HepG2 (cell line): ENCODE results near the gene FITM1. TPM values are rescaled to one million over a fixed set of nuclear protein-coding genes. Genes with fewer than 3 reads are reported as not detected.
A peak's percentile ranks its signal among the peaks of the same experiment; 100 is the strongest.

ENCODE experiments used
- AKAP8 ChIP-seq: sonication (generic); formaldehyde crosslinking; IDR thresholded peaks from 2 replicates; pipeline ENCODE4 v1.5.1; 2020; ENCODE audit warnings: mild to moderate bottlenecking, missing genetic modification reagents
- DNMT1 ChIP-seq: sonication (generic); formaldehyde crosslinking; IDR thresholded peaks from 2 replicates; pipeline ENCODE4 v1.5.1; 2020; ENCODE audit warnings: mild to moderate bottlenecking, missing genetic modification reagents
- GFI1 ChIP-seq: sonication (generic); formaldehyde crosslinking; IDR thresholded peaks from 2 replicates; pipeline ENCODE4 v1.5.0; 2020; ENCODE audit warnings: missing genetic modification reagents, mild to moderate bottlenecking, borderline replicate concordance
- ISL2 ChIP-seq: sonication (generic); formaldehyde crosslinking; IDR thresholded peaks from 2 replicates; pipeline ENCODE4 v1.5.0; 2020; ENCODE audit warnings: missing genetic modification reagents
- KLF11 ChIP-seq: IDR thresholded peaks from 2 replicates; pipeline ENCODE4 v1.6.1; 2016; ENCODE audit warnings: missing compliant biosample characterization
- KLF13 ChIP-seq: sonication (generic); formaldehyde crosslinking; IDR thresholded peaks from 2 replicates; pipeline ENCODE4 v1.4.0; 2020; ENCODE audit warnings: mild to moderate bottlenecking, missing genetic modification reagents
- KLF16 ChIP-seq, 2 experiments: sonication (generic) in 1 of 2; formaldehyde crosslinking in 1 of 2; IDR thresholded peaks; 2 replicates each; pipeline versions ENCODE4 v1.6.1 to v1.8.0; 2016 to 2023; ENCODE audit warnings: missing genetic modification reagents in 2 of 2, missing compliant biosample characterization in 1 of 2
- KMT2A ChIP-seq: sonication (generic); formaldehyde crosslinking; IDR thresholded peaks from 2 replicates; pipeline ENCODE4 v1.4.0; 2020; ENCODE audit warnings: missing genetic modification reagents
- MEIS2 ChIP-seq: sonication (generic); formaldehyde crosslinking; IDR thresholded peaks from 2 replicates; pipeline ENCODE4 v1.9.0; 2021; ENCODE audit warnings: mild to moderate bottlenecking, missing genetic modification reagents
- MIXL1 ChIP-seq: IDR thresholded peaks from 2 replicates; pipeline ENCODE4 v1.6.1; 2016
- PRMT3 ChIP-seq: sonication (generic); formaldehyde crosslinking; IDR thresholded peaks from 2 replicates; pipeline ENCODE4 v1.8.1; 2022; ENCODE audit warnings: low read depth, mild to moderate bottlenecking, moderate library complexity, missing genetic modification reagents, borderline replicate concordance
- RBM39 ChIP-seq: fragments of 200-400 bp; formaldehyde crosslinking; IDR thresholded peaks from one replicate; pipeline ENCODE4 v1.6.1; 2018; ENCODE audit warnings: antibody characterized with exemption, mild to moderate bottlenecking, low read depth, low read length; ENCODE audit not compliant: poor library complexity, severe bottlenecking
- SMC3 ChIP-seq: IDR thresholded peaks from 2 replicates; pipeline ENCODE4 v1.6.1; 2011; ENCODE audit warnings: low read length, improper control_type of control experiment
- ZNF234 ChIP-seq: sonication (generic); formaldehyde crosslinking; conservative IDR thresholded peaks from 2 replicates; pipeline ENCODE4 v1.5.1; 2020; ENCODE audit warnings: mild to moderate bottlenecking, missing genetic modification reagents
- ZNF549 ChIP-seq: sonication (generic); formaldehyde crosslinking; IDR thresholded peaks from 2 replicates; pipeline ENCODE4 v1.5.0; 2020; ENCODE audit warnings: missing genetic modification reagents
- ZNF841 ChIP-seq: sonication (generic); formaldehyde crosslinking; IDR thresholded peaks from 2 replicates; pipeline ENCODE4 v1.8.1; 2023; ENCODE audit warnings: missing genetic modification reagents, borderline replicate concordance
- polyA plus RNA-seq, 8 experiments: library from polyadenylated mRNA; depleted of rRNA in 3 of 8; stranded (reverse) in 7 of 8; unstranded in 1 of 8; fragments of >200 nt; fragmentation: Illumina TruSeq in 4 of 8; extraction: Trizol in 4 of 8; gene quantifications; 2 replicates each; pipeline versions ENCODE4 v1.2.1 to v1.2.3, GENCODE V29; 2011 to 2016; ENCODE audit warnings: low read depth in 4 of 8, missing spikeins in 1 of 8, mixed read lengths in 1 of 8; ENCODE audit not compliant: insufficient read depth in 1 of 8
- total RNA-seq, 5 experiments: library from RNA; depleted of rRNA; stranded (reverse); fragments of >200 nt; fragmentation: Illumina TruSeq; extraction: Trizol; gene quantifications; 2 replicates each; pipeline ENCODE4 v1.2.3, GENCODE V29; 2016; ENCODE audit warnings: low read depth in 1 of 5
- TF ChIP-seq, protein P1 (sequence below): sonication (generic); formaldehyde crosslinking; IDR thresholded peaks from 2 replicates; pipeline ENCODE4 v1.4.0; 2020; ENCODE audit warnings: missing genetic modification reagents, borderline replicate concordance
- TF ChIP-seq, protein P2 (sequence below): sonication (generic); formaldehyde crosslinking; IDR thresholded peaks from 2 replicates; pipeline ENCODE4 v1.5.0; 2020; ENCODE audit warnings: mild to moderate bottlenecking, low read depth, missing genetic modification reagents, borderline replicate concordance
- TF ChIP-seq, protein P3 (sequence below): sonication (generic); formaldehyde crosslinking; IDR thresholded peaks from 2 replicates; pipeline ENCODE4 v1.5.0; 2020; ENCODE audit warnings: missing genetic modification reagents
- TF ChIP-seq, protein P4 (sequence below): sonication (generic); formaldehyde crosslinking; IDR thresholded peaks from 2 replicates; pipeline ENCODE4 v1.5.0; 2020; ENCODE audit warnings: mild to moderate bottlenecking, missing genetic modification reagents
- TF ChIP-seq, protein P5 (sequence below): IDR thresholded peaks from 2 replicates; pipeline ENCODE4 v1.6.1; 2016; ENCODE audit warnings: mild to moderate bottlenecking
- TF ChIP-seq, protein P6 (sequence below): sonication (generic); formaldehyde crosslinking; IDR thresholded peaks from 2 replicates; pipeline ENCODE4 v1.8.0; 2022; ENCODE audit warnings: missing genetic modification reagents, mild to moderate bottlenecking, moderate library complexity, borderline replicate concordance

Gene FITM1
- total and polyA plus RNA-seq, 2 of the 13 experiments (the other 11 are each of a cell fraction or from before 2014, with no cell fraction given): 2.7 to 5.8 TPM

- TF ChIP-seq, protein P1, sequence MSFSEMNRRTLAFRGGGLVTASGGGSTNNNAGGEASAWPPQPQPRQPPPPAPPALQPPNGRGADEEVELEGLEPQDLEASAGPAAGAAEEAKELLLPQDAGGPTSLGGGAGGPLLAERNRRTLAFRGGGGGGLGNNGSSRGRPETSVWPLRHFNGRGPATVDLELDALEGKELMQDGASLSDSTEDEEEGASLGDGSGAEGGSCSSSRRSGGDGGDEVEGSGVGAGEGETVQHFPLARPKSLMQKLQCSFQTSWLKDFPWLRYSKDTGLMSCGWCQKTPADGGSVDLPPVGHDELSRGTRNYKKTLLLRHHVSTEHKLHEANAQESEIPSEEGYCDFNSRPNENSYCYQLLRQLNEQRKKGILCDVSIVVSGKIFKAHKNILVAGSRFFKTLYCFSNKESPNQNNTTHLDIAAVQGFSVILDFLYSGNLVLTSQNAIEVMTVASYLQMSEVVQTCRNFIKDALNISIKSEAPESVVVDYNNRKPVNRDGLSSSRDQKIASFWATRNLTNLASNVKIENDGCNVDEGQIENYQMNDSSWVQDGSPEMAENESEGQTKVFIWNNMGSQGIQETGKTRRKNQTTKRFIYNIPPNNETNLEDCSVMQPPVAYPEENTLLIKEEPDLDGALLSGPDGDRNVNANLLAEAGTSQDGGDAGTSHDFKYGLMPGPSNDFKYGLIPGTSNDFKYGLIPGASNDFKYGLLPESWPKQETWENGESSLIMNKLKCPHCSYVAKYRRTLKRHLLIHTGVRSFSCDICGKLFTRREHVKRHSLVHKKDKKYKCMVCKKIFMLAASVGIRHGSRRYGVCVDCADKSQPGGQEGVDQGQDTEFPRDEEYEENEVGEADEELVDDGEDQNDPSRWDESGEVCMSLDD (CRISPR knock-in tag): no peak
- TF ChIP-seq, protein P2, sequence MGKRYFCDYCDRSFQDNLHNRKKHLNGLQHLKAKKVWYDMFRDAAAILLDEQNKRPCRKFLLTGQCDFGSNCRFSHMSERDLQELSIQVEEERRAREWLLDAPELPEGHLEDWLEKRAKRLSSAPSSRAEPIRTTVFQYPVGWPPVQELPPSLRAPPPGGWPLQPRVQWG (CRISPR knock-in tag): no peak
- TF ChIP-seq DNMT1 (CRISPR knock-in tag) (no peak), KLF11 (CRISPR knock-in tag) (no peak), ZNF841 (CRISPR knock-in tag) (no peak), GFI1 (CRISPR knock-in tag) (no peak), RBM39 (no peak), ZNF234 (CRISPR knock-in tag) (no peak), SMC3 (no peak), MEIS2 (no peak), ZNF549 (CRISPR knock-in tag) (no peak), KLF16 (CRISPR knock-in tag; IDR thresholded peaks at IDR 0.05) (no peak), AKAP8 (CRISPR knock-in tag) (no peak), PRMT3 (no peak), KMT2A (CRISPR knock-in tag) (0 out of 2 replicates have a peak, but pooled peaks have one; percentile 13), KLF13 (no peak), MIXL1 (no peak), ISL2 (CRISPR knock-in tag) (no peak)
- TF ChIP-seq, protein P3, sequence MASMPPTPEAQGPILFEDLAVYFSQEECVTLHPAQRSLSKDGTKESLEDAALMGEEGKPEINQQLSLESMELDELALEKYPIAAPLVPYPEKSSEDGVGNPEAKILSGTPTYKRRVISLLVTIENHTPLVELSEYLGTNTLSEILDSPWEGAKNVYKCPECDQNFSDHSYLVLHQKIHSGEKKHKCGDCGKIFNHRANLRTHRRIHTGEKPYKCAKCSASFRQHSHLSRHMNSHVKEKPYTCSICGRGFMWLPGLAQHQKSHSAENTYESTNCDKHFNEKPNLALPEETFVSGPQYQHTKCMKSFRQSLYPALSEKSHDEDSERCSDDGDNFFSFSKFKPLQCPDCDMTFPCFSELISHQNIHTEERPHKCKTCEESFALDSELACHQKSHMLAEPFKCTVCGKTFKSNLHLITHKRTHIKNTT: no peak
- TF ChIP-seq, protein P4, sequence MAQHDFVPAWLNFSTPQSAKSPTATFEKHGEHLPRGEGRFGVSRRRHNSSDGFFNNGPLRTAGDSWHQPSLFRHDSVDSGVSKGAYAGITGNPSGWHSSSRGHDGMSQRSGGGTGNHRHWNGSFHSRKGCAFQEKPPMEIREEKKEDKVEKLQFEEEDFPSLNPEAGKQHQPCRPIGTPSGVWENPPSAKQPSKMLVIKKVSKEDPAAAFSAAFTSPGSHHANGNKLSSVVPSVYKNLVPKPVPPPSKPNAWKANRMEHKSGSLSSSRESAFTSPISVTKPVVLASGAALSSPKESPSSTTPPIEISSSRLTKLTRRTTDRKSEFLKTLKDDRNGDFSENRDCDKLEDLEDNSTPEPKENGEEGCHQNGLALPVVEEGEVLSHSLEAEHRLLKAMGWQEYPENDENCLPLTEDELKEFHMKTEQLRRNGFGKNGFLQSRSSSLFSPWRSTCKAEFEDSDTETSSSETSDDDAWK (CRISPR knock-in tag): no peak
- TF ChIP-seq, protein P5, sequence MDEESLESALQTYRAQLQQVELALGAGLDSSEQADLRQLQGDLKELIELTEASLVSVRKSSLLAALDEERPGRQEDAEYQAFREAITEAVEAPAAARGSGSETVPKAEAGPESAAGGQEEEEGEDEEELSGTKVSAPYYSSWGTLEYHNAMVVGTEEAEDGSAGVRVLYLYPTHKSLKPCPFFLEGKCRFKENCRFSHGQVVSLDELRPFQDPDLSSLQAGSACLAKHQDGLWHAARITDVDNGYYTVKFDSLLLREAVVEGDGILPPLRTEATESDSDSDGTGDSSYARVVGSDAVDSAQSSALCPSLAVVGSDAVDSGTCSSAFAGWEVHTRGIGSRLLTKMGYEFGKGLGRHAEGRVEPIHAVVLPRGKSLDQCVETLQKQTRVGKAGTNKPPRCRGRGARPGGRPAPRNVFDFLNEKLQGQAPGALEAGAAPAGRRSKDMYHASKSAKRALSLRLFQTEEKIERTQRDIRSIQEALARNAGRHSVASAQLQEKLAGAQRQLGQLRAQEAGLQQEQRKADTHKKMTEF (CRISPR knock-in tag): no peak
- TF ChIP-seq, protein P6, sequence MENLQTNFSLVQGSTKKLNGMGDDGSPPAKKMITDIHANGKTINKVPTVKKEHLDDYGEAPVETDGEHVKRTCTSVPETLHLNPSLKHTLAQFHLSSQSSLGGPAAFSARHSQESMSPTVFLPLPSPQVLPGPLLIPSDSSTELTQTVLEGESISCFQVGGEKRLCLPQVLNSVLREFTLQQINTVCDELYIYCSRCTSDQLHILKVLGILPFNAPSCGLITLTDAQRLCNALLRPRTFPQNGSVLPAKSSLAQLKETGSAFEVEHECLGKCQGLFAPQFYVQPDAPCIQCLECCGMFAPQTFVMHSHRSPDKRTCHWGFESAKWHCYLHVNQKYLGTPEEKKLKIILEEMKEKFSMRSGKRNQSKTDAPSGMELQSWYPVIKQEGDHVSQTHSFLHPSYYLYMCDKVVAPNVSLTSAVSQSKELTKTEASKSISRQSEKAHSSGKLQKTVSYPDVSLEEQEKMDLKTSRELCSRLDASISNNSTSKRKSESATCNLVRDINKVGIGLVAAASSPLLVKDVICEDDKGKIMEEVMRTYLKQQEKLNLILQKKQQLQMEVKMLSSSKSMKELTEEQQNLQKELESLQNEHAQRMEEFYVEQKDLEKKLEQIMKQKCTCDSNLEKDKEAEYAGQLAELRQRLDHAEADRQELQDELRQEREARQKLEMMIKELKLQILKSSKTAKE: no peak
These were observed 46.1 kb downstream of the FITM1 start (continued) for GRCh38 chr14:24176599-24176998.
